Measurements from ENCODE around the gene ILDR1.

GRCh38 chr3:122012821-122013220 is 9.2 kb downstream of the ILDR1 start:
- TF ChIP-seq CTCF (conservative IDR thresholded peaks at IDR 0.05; ENCODE audit: low read depth, low read length) = no peak
- TF ChIP-seq MAZ (IDR thresholded peaks at IDR 0.05; ENCODE audit: borderline replicate concordance, low read depth, low read length) = no peak
- no peak for TF ChIP-seq NFE2L2 (IDR thresholded peaks at IDR 0.05; ENCODE audit: low read depth, low read length)
- no peak for TF ChIP-seq RFX5 (IDR thresholded peaks at IDR 0.05; ENCODE audit: low read depth, low read length)
- TF ChIP-seq RCOR1 (IDR thresholded peaks at IDR 0.05; ENCODE audit: insufficient replicate concordance, low read length) = no peak
- no peak for TF ChIP-seq POLR2A (IDR thresholded peaks at IDR 0.05; ENCODE audit: low read depth, low read length)
- TF ChIP-seq BHLHE40 (IDR thresholded peaks at IDR 0.05; ENCODE audit: low read depth, low read length) = no peak
- TF ChIP-seq MAFK (IDR thresholded peaks at IDR 0.05; ENCODE audit: low read depth, low read length) = no peak
